Right atrium auricular region (tissue), 2 donors: ENCODE measurements around the gene SYNPO. TPM values are rescaled to one million over a fixed set of nuclear protein-coding genes. Genes with fewer than 3 reads are reported as not detected.

Source experiments
- DNase-seq: peaks from one replicate; pipeline ENCODE4 v3.0.0-alpha.2; 2019; ENCODE audit warnings: low spot score
- H3K27ac ChIP-seq, 2 donors: fragments of 200-600 bp; sonication (generic); 1 replicate in 1 of 2; 2 replicates in 1 of 2; pipeline ENCODE4 v1.5.1; 2016 to 2019
- H3K27me3 ChIP-seq, 2 donors: fragments of 200-600 bp; sonication (generic); one replicate each; pipeline versions ENCODE4 v1.5.1 to v1.6.0; 2017 to 2019
- H3K36me3 ChIP-seq: fragments of 200-600 bp; sonication (generic); one replicate; pipeline ENCODE4 v1.5.1; 2016
- H3K4me1 ChIP-seq, 2 donors: fragments of 200-600 bp; sonication (generic); one replicate each; pipeline versions ENCODE4 v1.5.1 to v1.6.0; 2017 to 2019
- H3K4me3 ChIP-seq, 2 donors: fragments of 200-600 bp; sonication (generic); 1 replicate in 1 of 2; 2 replicates in 1 of 2; pipeline ENCODE4 v1.5.1; 2017 to 2019; ENCODE audit warnings: mild to moderate bottlenecking in 1 of 2, moderate library complexity in 1 of 2
- H3K9me3 ChIP-seq, 2 donors: fragments of 200-600 bp; sonication (generic); one replicate each; pipeline ENCODE4 v1.5.1; 2019
- CTCF ChIP-seq, 2 donors: fragments of 200-600 bp; sonication (generic); IDR thresholded peaks; one replicate each; pipeline ENCODE4 v1.5.1; 2019; ENCODE audit warnings: antibody characterized with exemption in 2 of 2
- total RNA-seq, 2 donors: library from RNA; depleted of rRNA; stranded (reverse); fragments of >200 nt; gene quantifications; one replicate each; pipeline ENCODE4 v1.1.0, GENCODE V29; 2016

SYNPO gene
- total RNA-seq, 2 donors from 2014 or later = 369 to 413 TPM

GRCh38 chr5:150627731-150628545 lies 12.5 kb upstream of the SYNPO start:
- DNase-seq = no peak
- peak overlapping the region; percentile 84 to 90 for H3K4me3 ChIP-seq
- no peaks in the 10 kb centered on the region for H3K27me3 ChIP-seq
- H3K27ac ChIP-seq = peak overlapping the region; percentile 99
- H3K36me3 ChIP-seq = peaks cover 8% of the 10 kb centered on the region
- peaks cover 0 to 86% of the 10 kb centered on the region in 2 donors for H3K4me1 ChIP-seq
- TF ChIP-seq CTCF (IDR thresholded peaks at IDR 0.05) = no peak
- no peaks in the 10 kb centered on the region for H3K9me3 ChIP-seq

- Histone ChIP-seq H3K9me3 (no peaks in the 10 kb centered on the region), H3K27ac (peak overlapping the region; percentile 99), H3K4me1 (peaks cover 0 to 81% of the 10 kb centered on the region in 2 donors), H3K4me3 (peak overlapping the region in 1 of 2 donors; percentile 11), H3K27me3 (no peaks in the 10 kb centered on the region), H3K36me3 (peaks cover 10% of the 10 kb centered on the region)
- DNase-seq = no peak
- no peak for TF ChIP-seq CTCF (IDR thresholded peaks at IDR 0.05)
These were observed 11.4 kb upstream of the SYNPO start for GRCh38 chr5:150628936-150629485.

- no peak for DNase-seq
- no peak for TF ChIP-seq CTCF (IDR thresholded peaks at IDR 0.05)
- no peaks in the 10 kb centered on the region for H3K27me3 ChIP-seq
- no peak overlapping the region for H3K4me3 ChIP-seq
- peak overlapping the region; percentile 99 for H3K27ac ChIP-seq
- H3K4me1 ChIP-seq = peaks cover 0 to 84% of the 10 kb centered on the region in 2 donors
- no peaks in the 10 kb centered on the region for H3K9me3 ChIP-seq
- H3K36me3 ChIP-seq = peaks cover 19% of the 10 kb centered on the region
These were observed 10.4 kb upstream of the SYNPO start for GRCh38 chr5:150630016-150630415.

- H3K36me3 ChIP-seq = peaks cover 22% of the 10 kb centered on the region
- H3K27me3 ChIP-seq = no peaks in the 10 kb centered on the region
- no peak for DNase-seq
- peaks cover 0 to 90% of the 10 kb centered on the region in 2 donors for H3K4me1 ChIP-seq
- H3K4me3 ChIP-seq = no peak overlapping the region
- H3K27ac ChIP-seq = peak overlapping the region; percentile 99
- no peaks in the 10 kb centered on the region for H3K9me3 ChIP-seq
- TF ChIP-seq CTCF (IDR thresholded peaks at IDR 0.05) = no peak
These were observed 9.8 kb upstream of the SYNPO start for GRCh38 chr5:150630461-150631325.

GRCh38 chr5:150631326-150631701 lies 9.1 kb upstream of the SYNPO start:
- H3K4me3 ChIP-seq = no peak overlapping the region
- no peak for DNase-seq
- H3K27me3 ChIP-seq = no peaks in the 10 kb centered on the region
- peaks cover 22% of the 10 kb centered on the region for H3K36me3 ChIP-seq
- no peak for TF ChIP-seq CTCF (IDR thresholded peaks at IDR 0.05)
- peak overlapping the region; percentile 99 for H3K27ac ChIP-seq
- H3K4me1 ChIP-seq = peaks cover 0 to 92% of the 10 kb centered on the region in 2 donors
- no peaks in the 10 kb centered on the region for H3K9me3 ChIP-seq
